AG10803 (cell line): ENCODE results near the gene CD79A.

Source experiments
- DNase-seq: peaks from one replicate; pipeline ENCODE4 v3.0.0; 2010; ENCODE audit warnings: low read depth
- H3K4me3 ChIP-seq: 2 replicates; pipeline ENCODE4 v1.5.1; 2011; ENCODE audit warnings: mild to moderate bottlenecking, low read length, control low read depth
- CTCF ChIP-seq: conservative IDR thresholded peaks from 2 replicates; pipeline ENCODE4 v1.5.1; 2011; ENCODE audit warnings: mild to moderate bottlenecking, low read length, control low read depth, inconsistent platforms

CD79A gene

DNA sequence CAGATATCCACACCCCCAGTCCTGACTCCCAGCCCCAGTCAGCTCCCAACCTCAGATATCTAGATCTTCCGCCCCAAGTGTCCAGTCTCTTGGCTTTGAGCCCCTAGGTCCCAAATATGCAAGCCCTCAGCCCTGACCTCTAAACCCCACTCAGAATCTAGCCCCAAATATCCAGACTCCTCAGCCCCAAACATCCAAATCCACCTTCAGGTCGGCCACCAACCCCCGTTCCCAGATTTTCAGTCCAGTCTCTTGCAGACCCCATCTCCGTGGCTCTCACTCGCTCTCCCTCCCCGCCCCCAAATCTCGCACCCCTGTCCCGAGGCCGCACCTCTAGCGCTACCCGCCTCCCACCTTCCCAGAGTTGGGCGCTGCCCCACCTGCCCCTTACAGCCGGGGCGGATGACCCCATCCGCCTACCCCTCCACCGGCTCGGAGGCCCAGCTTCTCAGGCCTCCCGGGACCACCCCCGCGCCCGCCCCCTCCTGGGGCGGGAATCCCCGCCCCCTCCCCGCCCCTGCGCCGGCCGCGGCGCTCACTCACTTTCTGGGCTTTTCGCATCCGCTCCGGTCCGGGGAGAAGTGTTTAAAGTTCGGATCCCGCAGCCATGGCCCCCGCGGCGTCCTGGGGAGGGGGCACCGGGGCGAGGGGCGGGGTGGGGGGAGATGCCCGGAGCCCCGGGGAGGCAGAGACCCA is 50.6 kb downstream of the CD79A start:
- peak overlapping the region; percentile 43; the same call in 1 of the 2 replicates for H3K4me3 ChIP-seq
- no peak for TF ChIP-seq CTCF
- no peak for DNase-seq

DNA sequence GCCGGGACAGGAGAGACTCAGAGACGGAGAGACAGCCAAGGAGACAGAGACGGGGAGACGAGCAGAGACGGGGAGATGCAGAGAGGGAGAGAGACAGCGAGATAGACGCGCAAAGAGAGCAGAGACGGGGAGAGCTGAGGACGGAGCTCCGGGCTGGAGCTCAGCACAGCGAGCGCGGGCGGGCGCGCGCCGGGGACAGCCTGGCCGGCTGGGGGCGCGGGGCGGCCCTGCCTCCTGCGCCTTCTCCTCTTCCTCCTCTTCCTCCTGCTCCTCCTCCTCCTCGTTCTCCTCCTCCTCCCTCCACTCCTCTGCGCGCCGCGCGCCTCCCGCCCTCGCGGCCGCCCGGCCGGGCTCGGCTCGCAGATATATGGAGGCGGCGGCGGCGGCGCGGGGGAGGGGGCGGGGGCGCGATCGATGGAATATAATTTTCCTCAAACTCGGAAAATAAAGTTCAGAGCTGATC is 51.2 kb downstream of the CD79A start, which contains the start of gene ERFL:
Gene ERFL (minus strand): TSS at position 229 of the 463 bp plus-strand sequence. CDS start 15,530 bp downstream, outside the sequence.
- DNase-seq: no peak
- peak within 1 kb of the TSS; percentile 43 for H3K4me3 ChIP-seq
- no peak for TF ChIP-seq CTCF

DNA sequence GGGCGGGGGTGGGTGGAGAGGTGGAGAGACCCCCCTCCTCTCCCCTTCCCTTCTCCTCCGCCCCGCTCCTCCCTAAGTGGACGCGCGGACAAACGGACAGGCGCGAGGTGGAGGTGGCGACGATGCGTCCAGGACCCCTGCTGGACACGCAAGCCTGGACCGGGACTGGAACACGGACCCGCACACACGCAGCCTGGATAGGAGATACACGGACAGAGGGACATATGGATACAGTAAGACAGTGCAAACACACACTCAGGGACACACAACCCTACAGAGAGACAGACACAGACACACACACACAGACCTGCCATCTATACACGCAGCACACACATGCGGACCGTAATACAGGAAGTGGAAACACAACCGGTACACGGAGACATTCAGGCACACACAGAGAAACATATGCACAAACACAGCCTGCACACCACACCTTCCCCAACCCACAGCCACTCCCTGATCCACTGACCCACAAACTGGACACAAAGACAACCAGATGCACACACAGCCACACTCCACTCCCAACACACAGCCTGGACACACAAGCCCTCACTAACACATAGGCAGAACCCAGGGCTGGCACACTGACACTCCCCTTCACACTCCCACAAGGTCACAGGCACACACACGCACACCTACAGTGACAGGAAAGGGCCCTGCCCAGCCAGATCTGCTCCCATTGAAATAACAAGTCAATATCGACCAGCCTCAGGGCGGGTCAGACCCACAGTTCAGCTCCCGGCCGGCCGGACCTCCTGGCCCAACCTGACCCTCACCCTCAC is 51.9 kb downstream of the CD79A start:
- DNase-seq: no peak
- peak overlapping the region; percentile 23 for H3K4me3 ChIP-seq
- no peak for TF ChIP-seq CTCF

DNA sequence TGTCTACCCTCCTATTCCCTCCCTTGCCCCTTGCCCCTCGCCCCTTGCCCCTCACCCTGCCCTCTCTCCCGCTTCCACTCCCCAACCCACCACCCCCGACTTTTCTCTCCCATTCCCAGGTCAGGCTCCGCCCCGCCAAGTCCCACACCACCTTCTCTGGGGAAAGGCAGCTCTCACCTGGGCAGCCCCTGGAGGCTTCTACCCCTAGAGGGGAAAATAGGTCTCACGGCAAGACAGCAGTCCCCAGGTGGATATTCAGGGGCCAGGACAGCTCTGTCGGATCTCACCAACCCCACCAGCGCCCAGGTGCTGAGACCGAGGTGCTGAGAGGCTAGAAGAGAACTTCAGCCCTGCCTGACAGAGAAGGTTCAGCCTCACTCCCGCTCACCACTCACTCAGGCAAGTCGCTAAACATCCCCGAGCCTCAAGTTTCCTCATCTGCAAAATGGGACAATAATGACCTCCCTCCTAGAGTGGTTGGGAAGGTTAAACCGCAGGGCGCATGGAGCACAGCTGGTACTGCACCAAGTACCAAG is 52.5 kb downstream of the CD79A start:
- no peak for TF ChIP-seq CTCF
- H3K4me3 ChIP-seq: no peak overlapping the region
- DNase-seq: no peak

DNA sequence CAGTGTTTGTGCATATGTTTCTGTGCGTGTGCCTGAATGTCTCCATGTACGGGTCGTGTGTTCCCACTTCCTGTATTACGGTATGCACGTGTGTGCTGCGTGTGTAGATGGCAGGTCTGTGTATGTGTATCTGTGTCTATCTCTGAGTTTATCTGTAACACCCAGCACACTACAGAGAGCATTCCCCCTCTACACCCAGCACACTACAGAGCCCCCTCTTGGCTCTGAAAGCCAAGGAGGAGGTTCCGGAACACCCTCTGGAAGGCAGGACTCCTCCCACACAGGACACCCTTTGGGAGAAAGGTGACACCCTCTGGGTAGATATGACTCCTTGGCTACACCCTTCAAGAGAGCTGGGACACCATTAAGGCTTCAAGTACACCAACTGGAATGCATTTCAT is 53.2 kb downstream of the CD79A start:
- H3K4me3 ChIP-seq: no peak overlapping the region
- TF ChIP-seq CTCF: no peak
- no peak for DNase-seq
